Prostate gland (tissue), 2 donors: ENCODE results near the gene SH2B3. TPM values are rescaled to one million over a fixed set of nuclear protein-coding genes. Genes with fewer than 3 reads are reported as not detected.

ENCODE experiments used
- DNase-seq: peaks from one replicate; pipeline ENCODE4 v3.0.0-alpha.2; 2019; ENCODE audit warnings: low spot score
- H3K27ac ChIP-seq, 2 donors: fragments of 200-600 bp; sonication (generic); 2 replicates each; pipeline ENCODE4 v1.5.1; 2017 to 2019
- H3K27me3 ChIP-seq: fragments of 200-600 bp; sonication (generic); replicated peaks from 2 replicates; pipeline ENCODE4 v1.5.1; 2019; ENCODE audit not compliant: insufficient read depth
- H3K36me3 ChIP-seq, 2 donors: fragments of 200-600 bp; sonication (generic); 1 replicate in 1 of 2; 2 replicates in 1 of 2; pipeline versions ENCODE4 v1.5.1 to v1.8.1; 2017 to 2019
- H3K4me1 ChIP-seq: fragments of 200-600 bp; sonication (generic); replicated peaks from 2 replicates; pipeline ENCODE4 v1.5.1; 2019
- H3K4me3 ChIP-seq, 2 donors: fragments of 200-600 bp; sonication (generic); 2 replicates each; pipeline ENCODE4 v1.5.1; 2017 to 2019
- H3K9me3 ChIP-seq: fragments of 200-600 bp; sonication (generic); 2 replicates; pipeline ENCODE4 v1.5.1; 2017
- CTCF ChIP-seq, 4 experiments: fragments of 200-600 bp in 2 of 4; fragments of 450-650 bp in 2 of 4; sonication (generic) in 2 of 4; IDR thresholded peaks; 1 replicate in 3 of 4; 2 replicates in 1 of 4; pipeline ENCODE4 v1.5.1; 2016 to 2019; ENCODE audit warnings: antibody characterized with exemption in 4 of 4, mild to moderate bottlenecking in 2 of 4, moderate library complexity in 2 of 4
- POLR2A ChIP-seq: fragments of 450-650 bp; IDR thresholded peaks from one replicate; pipeline ENCODE4 v1.6.1; 2016; ENCODE audit warnings: antibody characterized with exemption, mild to moderate bottlenecking
- POLR2AphosphoS5 ChIP-seq: sonication (generic); formaldehyde crosslinking; IDR thresholded peaks from one replicate; pipeline ENCODE4 v1.6.1; 2017; ENCODE audit warnings: antibody characterized with exemption
- WGBS: methylation state at CpG from one replicate; pipeline ENCODE4 v1.1.5; 2018; 5-methylcytosine and 5-hydroxymethylcytosine counted together
- intact Hi-C: fragments of 100-400 bp; cut with DNase I; formaldehyde crosslinking; loops from one replicate; pipeline ENCODE4 v1.14.2; 2022
- total RNA-seq, 2 donors: library from RNA; depleted of rRNA; stranded (reverse); fragments of >200 nt; gene quantifications; one replicate each; pipeline ENCODE4 v1.1.0, GENCODE V29; 2016

Gene SH2B3
- total RNA-seq, 2 donors from 2014 or later, result 13.3 to 34.8 TPM

- no peak for DNase-seq
- no peak overlapping the region for H3K4me3 ChIP-seq
- intact Hi-C loops, result no loop called here
Observed at GRCh38 chr12:111387747-111388323, 17.9 kb upstream of the SH2B3 start.

GRCh38 chr12:111389635-111390034 lies 16.1 kb upstream of the SH2B3 start:
- H3K9me3 ChIP-seq, result no peaks in the 10 kb centered on the region
- WGBS, result 67% methylated on average over 7 of the region's 7 CpGs
- DNase-seq, result no peak
- no peaks in the 10 kb centered on the region for H3K4me1 ChIP-seq
- intact Hi-C loops, result loop anchor here (10.0 kb wide), 1 partner anchor 135 kb away; no protein-coding TSS in a partner anchor
- no peak overlapping the region for H3K4me3 ChIP-seq
- no peak overlapping the region for H3K27ac ChIP-seq
- H3K36me3 ChIP-seq, result no peaks in the 10 kb centered on the region
- TF ChIP-seq CTCF (IDR thresholded peaks at IDR 0.05) (no peak), POLR2A (no peak), POLR2AphosphoS5 (no peak)
- H3K27me3 ChIP-seq, result no peaks in the 10 kb centered on the region

More at GRCh38 chr12:111387747-111388323, 17.9 kb upstream of the SH2B3 start:
- no peak for TF ChIP-seq POLR2AphosphoS5
- TF ChIP-seq CTCF (IDR thresholded peaks at IDR 0.05), result no peak
- no peak for TF ChIP-seq POLR2A
- Histone ChIP-seq H3K27me3 (no peaks in the 10 kb centered on the region), H3K9me3 (no peaks in the 10 kb centered on the region), H3K36me3 (no peaks in the 10 kb centered on the region), H3K27ac (no peak overlapping the region), H3K4me1 (no peaks in the 10 kb centered on the region)
- WGBS, result 84% methylated on average over 9 of the region's 9 CpGs

DNA sequence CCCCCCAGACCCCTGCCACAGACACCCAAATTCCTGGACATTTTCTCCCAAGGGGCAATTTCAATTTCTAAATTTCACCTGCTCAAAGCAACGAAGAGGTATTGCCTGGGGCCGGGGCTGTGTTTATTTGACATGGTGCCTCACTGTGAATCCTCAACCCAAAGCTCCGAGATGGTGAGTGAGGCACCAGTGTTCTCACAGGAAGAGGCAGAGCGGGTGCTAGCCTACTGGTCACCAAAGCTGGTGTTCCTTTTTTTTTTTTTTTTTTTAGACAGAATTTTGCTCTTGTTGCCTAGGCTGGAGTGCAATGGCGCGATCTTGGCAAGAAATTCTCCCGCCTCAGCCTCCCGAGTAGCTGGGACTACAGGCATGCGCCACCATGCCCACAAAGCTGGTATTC lies 14.8 kb upstream of the SH2B3 start:
- no peak for DNase-seq
- intact Hi-C loops, result loop anchor here (10.0 kb wide), 1 partner anchor 134 kb away; no protein-coding TSS in a partner anchor
- no peaks in the 10 kb centered on the region for H3K4me1 ChIP-seq
- H3K27me3 ChIP-seq, result no peaks in the 10 kb centered on the region
- no peaks in the 10 kb centered on the region for H3K9me3 ChIP-seq
- WGBS, result 79% methylated on average over 9 of the region's 9 CpGs
- no peaks in the 10 kb centered on the region for H3K36me3 ChIP-seq
- TF ChIP-seq CTCF (IDR thresholded peaks at IDR 0.05) (no peak), POLR2AphosphoS5 (no peak), POLR2A (no peak)
- no peak overlapping the region for H3K4me3 ChIP-seq
- no peak overlapping the region for H3K27ac ChIP-seq

DNA sequence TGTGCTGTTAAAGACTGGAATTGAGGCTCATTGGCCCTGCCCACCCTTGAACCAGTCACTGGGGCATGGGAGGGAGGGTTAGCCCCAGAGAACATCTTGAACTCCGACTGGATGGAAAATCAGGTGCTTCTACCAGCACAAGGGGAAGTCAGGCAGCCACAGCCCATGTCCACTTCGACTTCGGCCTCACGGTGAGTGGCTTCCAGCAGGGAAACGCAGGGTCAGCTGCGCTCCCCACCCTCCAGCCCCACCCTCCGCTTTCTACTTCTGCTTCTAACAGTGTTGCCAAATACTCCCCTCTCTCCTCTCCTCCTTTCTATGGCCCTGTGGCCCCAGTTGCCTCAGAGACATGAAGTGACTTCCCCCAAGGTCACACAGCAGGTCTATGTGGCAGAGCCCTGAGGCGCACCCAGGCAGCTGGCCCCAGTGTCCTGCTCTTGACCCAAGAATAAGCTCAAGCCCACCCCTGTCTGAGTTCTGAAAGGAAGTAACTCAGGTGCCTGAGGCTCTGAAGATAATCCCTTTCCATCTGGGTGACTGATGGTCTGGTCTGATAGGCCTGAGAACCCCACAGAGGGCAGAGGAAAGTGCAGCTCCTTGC lies 11.9 kb upstream of the SH2B3 start:
- DNase-seq, result no peak

More for the DNA sequence above, 11.9 kb upstream of the SH2B3 start:
- no peak overlapping the region for H3K4me3 ChIP-seq
- no peaks in the 10 kb centered on the region for H3K27me3 ChIP-seq
- TF ChIP-seq POLR2A, result no peak
- no peak for TF ChIP-seq POLR2AphosphoS5
- TF ChIP-seq CTCF (IDR thresholded peaks at IDR 0.05), result no peak
- intact Hi-C loops, result loop anchor here (10.0 kb wide), 1 partner anchor 131 kb away; no protein-coding TSS in a partner anchor
- no peak overlapping the region for H3K27ac ChIP-seq
- H3K9me3 ChIP-seq, result no peaks in the 10 kb centered on the region
- H3K4me1 ChIP-seq, result no peaks in the 10 kb centered on the region
- H3K36me3 ChIP-seq, result no peaks in the 10 kb centered on the region
- 90% methylated on average over 7 of the region's 8 CpGs for WGBS
